Keratinocyte (primary cell): ENCODE data around the gene C1QTNF5. TPM values are rescaled to one million over a fixed set of nuclear protein-coding genes. Genes with fewer than 3 reads are reported as not detected.

Experiments used
- DNase-seq: peaks from one replicate; pipeline ENCODE4 v3.0.0-alpha.2; 2011; ENCODE audit warnings: low read depth, missing footprints, low spot score
- FAIRE-seq: peaks from 2 replicates; lab custom pipeline; 2011; peaks lifted over from hg19 to GRCh38; lab: Jason Lieb, UNC
- H2AFZ ChIP-seq: 2 replicates; pipeline ENCODE4 v1.6.0; 2012; ENCODE audit warnings: low read length, control low read depth, inconsistent platforms; ENCODE audit not compliant: control insufficient read depth
- H3K27ac ChIP-seq: 2 replicates; pipeline ENCODE4 v1.5.1; 2011; ENCODE audit warnings: low read length; ENCODE audit not compliant: control insufficient read depth, insufficient read depth
- H3K27me3 ChIP-seq: 3 replicates; pipeline ENCODE4 v1.6.0; 2011; ENCODE audit warnings: low read length; ENCODE audit not compliant: control insufficient read depth, insufficient read depth; ENCODE audit errors: extremely low read depth
- H3K36me3 ChIP-seq, 2 experiments: 2 replicates in 1 of 2; 3 replicates in 1 of 2; pipeline ENCODE4 v1.5.1; 2011; ENCODE audit warnings: low read length in 2 of 2, mild to moderate bottlenecking in 1 of 2; ENCODE audit not compliant: control insufficient read depth in 2 of 2, insufficient read depth in 2 of 2; ENCODE audit errors: extremely low read depth in 1 of 2
- H3K4me1 ChIP-seq: 3 replicates; pipeline ENCODE4 v1.5.1; 2011; ENCODE audit warnings: low read length; ENCODE audit not compliant: control insufficient read depth, insufficient read depth; ENCODE audit errors: extremely low read depth
- H3K4me2 ChIP-seq: 3 replicates; pipeline ENCODE4 v1.6.0; 2011; ENCODE audit warnings: low read depth, low read length; ENCODE audit not compliant: control insufficient read depth, insufficient read depth; ENCODE audit errors: extremely low read depth
- H3K4me3 ChIP-seq, 3 experiments: fragments of 200-600 bp in 1 of 3; sonication (generic) in 1 of 3; 2 replicates in 2 of 3; 3 replicates in 1 of 3; pipeline ENCODE4 v1.5.1; 2011 to 2016; ENCODE audit warnings: low read length in 3 of 3, mild to moderate bottlenecking in 3 of 3, control low read depth in 2 of 3, inconsistent platforms in 1 of 3, low read depth in 1 of 3, mixed read lengths in 1 of 3, mixed run types in 1 of 3, moderate library complexity in 1 of 3; ENCODE audit not compliant: control insufficient read depth in 2 of 3, insufficient read depth in 2 of 3; ENCODE audit errors: extremely low read depth in 1 of 3
- H3K79me2 ChIP-seq: 2 replicates; pipeline ENCODE4 v1.6.0; 2012; ENCODE audit warnings: low read length; ENCODE audit not compliant: control insufficient read depth, insufficient read depth
- H3K9ac ChIP-seq: 3 replicates; pipeline ENCODE4 v1.6.0; 2011; ENCODE audit warnings: low read length; ENCODE audit not compliant: control insufficient read depth, insufficient read depth; ENCODE audit errors: extremely low read depth
- H3K9me1 ChIP-seq: 3 replicates; pipeline ENCODE4 v1.6.0; 2011; ENCODE audit warnings: low read length; ENCODE audit not compliant: control insufficient read depth, insufficient read depth; ENCODE audit errors: extremely low read depth
- H3K9me3 ChIP-seq: 2 replicates; pipeline ENCODE4 v1.5.1; 2012; ENCODE audit warnings: low read depth, low read length; ENCODE audit not compliant: control insufficient read depth
- H4K20me1 ChIP-seq: 3 replicates; pipeline ENCODE4 v1.6.0; 2011; ENCODE audit warnings: low read length; ENCODE audit not compliant: control insufficient read depth, insufficient read depth; ENCODE audit errors: extremely low read depth
- CTCF ChIP-seq, 3 experiments: IDR thresholded peaks in 1 of 3; conservative IDR thresholded peaks in 1 of 3; optimal IDR thresholded peaks in 1 of 3; 2 replicates in 2 of 3; 3 replicates in 1 of 3; pipeline versions ENCODE3 to v1.5.1; 2011; ENCODE audit warnings: low read length in 3 of 3, mild to moderate bottlenecking in 3 of 3, moderate library complexity in 2 of 3, control low read depth in 1 of 3, inconsistent platforms in 1 of 3; ENCODE audit not compliant: insufficient read depth in 2 of 3; ENCODE audit errors: extremely low read depth in 1 of 3
- EZH2 ChIP-seq: IDR thresholded peaks from one replicate; pipeline ENCODE4 v1.6.1; 2012; ENCODE audit warnings: inconsistent platforms, mild to moderate bottlenecking, low read length, moderate library complexity
- dilution Hi-C: fragments of 300-500 bp; cut with MboI; formaldehyde crosslinking; loops from one replicate; pipeline ENCODE4 v1.7.0; 2020; ENCODE audit warnings: low sequenced_read_pairs; ENCODE audit not compliant: extremely low pct_ligation_motif_present
- polyA plus RNA-seq, 5 experiments: library from polyadenylated mRNA; depleted of rRNA in 3 of 5; stranded (reverse) in 3 of 5; stranded (forward) in 1 of 5; unstranded in 1 of 5; fragments of >200 nt; gene quantifications; 1 replicate in 1 of 5; 2 replicates in 3 of 5; 3 replicates in 1 of 5; pipeline versions ENCODE4 v1.2.1 to v1.2.3, GENCODE V29; 2011 to 2012; ENCODE audit warnings: missing spikeins in 2 of 5, low read depth in 1 of 5, low replicate concordance in 1 of 5

The C1QTNF5 gene
- polyA plus RNA-seq, 1 donor (not counting 4 experiments of a cell fraction or from before 2014, with no cell fraction given): not detected

- Histone ChIP-seq H3K9ac (peak overlapping the region; percentile 71), H3K36me3 (no peaks in the 10 kb centered on the region), H3K79me2 (no peaks in the 10 kb centered on the region), H3K27me3 (peaks cover 4% of the 10 kb centered on the region), H3K4me3 (peak overlapping the region; percentile 7 to 71 (median 57)), H4K20me1 (no peaks in the 10 kb centered on the region), H2AFZ (peak overlapping the region; percentile 89), H3K4me2 (peak overlapping the region; percentile 88), H3K9me3 (no peaks in the 10 kb centered on the region), H3K4me1 (peaks cover 33% of the 10 kb centered on the region), H3K9me1 (no peaks in the 10 kb centered on the region), H3K27ac (no peak overlapping the region)
- TF ChIP-seq CTCF (optimal IDR thresholded peaks at IDR 0.05 in 1 of 3, IDR thresholded peaks at IDR 0.05 in 1 of 3, conservative IDR thresholded peaks at IDR 0.05 in 1 of 3; ENCODE audit: extremely low read depth in 1 of 3, insufficient read depth in 2 of 3, low read length in 3 of 3) (no peak), EZH2 (no peak)
- DNase-seq (no peak), FAIRE-seq (no peak)
- dilution Hi-C loops: no loop called here
Observed at GRCh38 chr11:119320776-119321524, 19.7 kb downstream of the C1QTNF5 start.

- no peaks in the 10 kb centered on the region for H3K79me2 ChIP-seq
- DNase-seq (no peak), FAIRE-seq (no peak)
- H3K27ac ChIP-seq: no peak overlapping the region
- peak overlapping the region; percentile 71 for H3K9ac ChIP-seq
- H3K9me1 ChIP-seq: no peaks in the 10 kb centered on the region
- H3K4me3 ChIP-seq: no peak overlapping the region
- H3K27me3 ChIP-seq: peaks cover 6% of the 10 kb centered on the region
- TF ChIP-seq EZH2 (no peak), CTCF (optimal IDR thresholded peaks at IDR 0.05 in 1 of 3, IDR thresholded peaks at IDR 0.05 in 1 of 3, conservative IDR thresholded peaks at IDR 0.05 in 1 of 3; ENCODE audit: extremely low read depth in 1 of 3, insufficient read depth in 2 of 3, low read length in 3 of 3) (no peak)
- H3K36me3 ChIP-seq: no peaks in the 10 kb centered on the region
- H3K4me2 ChIP-seq: no peak overlapping the region
- peak overlapping the region; percentile 89 for H2AFZ ChIP-seq
- dilution Hi-C loops: no loop called here
- peaks cover 40% of the 10 kb centered on the region for H3K4me1 ChIP-seq
- no peaks in the 10 kb centered on the region for H4K20me1 ChIP-seq
- no peaks in the 10 kb centered on the region for H3K9me3 ChIP-seq
Observed at GRCh38 chr11:119320240-119320775, 20.4 kb downstream of the C1QTNF5 start.
